Neutrophil (primary cell): ENCODE measurements around the gene KANSL1.

Source experiments
- H3K27ac ChIP-seq: fragments of 200-600 bp; sonication (generic); 2 replicates; pipeline ENCODE4 v1.5.1; 2016; ENCODE audit warnings: mild to moderate bottlenecking, moderate library complexity
- H3K27me3 ChIP-seq: fragments of 200-600 bp; sonication (generic); 2 replicates; pipeline ENCODE4 v1.6.0; 2016; ENCODE audit warnings: mild to moderate bottlenecking
- H3K36me3 ChIP-seq: fragments of 200-600 bp; sonication (generic); 2 replicates; pipeline ENCODE4 v1.5.1; 2017
- H3K4me1 ChIP-seq, 2 experiments: fragments of 200-600 bp in 1 of 2; sonication (generic) in 1 of 2; 1 replicate in 1 of 2; 2 replicates in 1 of 2; pipeline versions ENCODE4 v1.5.1 to v1.6.1; 2013 to 2016; ENCODE audit warnings: low read depth in 1 of 2, low read length in 1 of 2, mild to moderate bottlenecking in 1 of 2, moderate library complexity in 1 of 2; ENCODE audit not compliant: control insufficient read depth in 1 of 2, insufficient read depth in 1 of 2
- H3K4me3 ChIP-seq, 2 experiments: fragments of 200-600 bp in 1 of 2; sonication (generic) in 1 of 2; 1 replicate in 1 of 2; 2 replicates in 1 of 2; pipeline ENCODE4 v1.5.1; 2013 to 2016; ENCODE audit warnings: low read depth in 1 of 2, low read length in 1 of 2, mild to moderate bottlenecking in 1 of 2, moderate library complexity in 1 of 2
- H3K9me3 ChIP-seq: fragments of 200-600 bp; sonication (generic); 2 replicates; pipeline ENCODE4 v1.5.1; 2016
- TF ChIP-seq, protein P1 (sequence below): fragments of 200-600 bp; sonication (generic); IDR thresholded peaks from 2 replicates; pipeline ENCODE4 v1.5.1; 2016; ENCODE audit warnings: antibody characterized with exemption

KANSL1 gene

DNA sequence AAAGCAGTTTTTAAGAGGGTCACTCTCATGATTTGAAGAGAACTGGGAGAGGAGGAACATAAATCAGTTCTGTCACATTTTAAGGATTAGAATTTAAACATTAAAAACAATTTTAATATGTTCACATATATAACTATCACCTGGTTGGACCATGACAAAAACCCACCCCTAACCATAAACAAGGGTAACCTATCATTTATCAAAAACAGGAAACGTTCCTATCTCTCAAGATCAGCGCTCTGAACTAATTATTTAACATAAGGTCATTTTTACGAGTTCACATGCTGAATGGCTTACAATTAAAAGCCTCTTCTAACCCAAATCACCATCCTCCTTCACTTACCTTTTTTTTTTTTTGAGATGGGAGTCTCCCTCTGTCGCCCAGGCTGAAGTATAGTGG, 45.0 kb downstream of the KANSL1 start:
- Histone ChIP-seq H3K27ac (peak overlapping the region; percentile 12), H3K4me1 (peaks cover 0 to 15% of the 10 kb centered on the region in 2 experiments), H3K36me3 (peaks cover 5% of the 10 kb centered on the region), H3K4me3 (no peak overlapping the region), H3K9me3 (no peaks in the 10 kb centered on the region), H3K27me3 (no peaks in the 10 kb centered on the region)
- TF ChIP-seq, protein P1, sequence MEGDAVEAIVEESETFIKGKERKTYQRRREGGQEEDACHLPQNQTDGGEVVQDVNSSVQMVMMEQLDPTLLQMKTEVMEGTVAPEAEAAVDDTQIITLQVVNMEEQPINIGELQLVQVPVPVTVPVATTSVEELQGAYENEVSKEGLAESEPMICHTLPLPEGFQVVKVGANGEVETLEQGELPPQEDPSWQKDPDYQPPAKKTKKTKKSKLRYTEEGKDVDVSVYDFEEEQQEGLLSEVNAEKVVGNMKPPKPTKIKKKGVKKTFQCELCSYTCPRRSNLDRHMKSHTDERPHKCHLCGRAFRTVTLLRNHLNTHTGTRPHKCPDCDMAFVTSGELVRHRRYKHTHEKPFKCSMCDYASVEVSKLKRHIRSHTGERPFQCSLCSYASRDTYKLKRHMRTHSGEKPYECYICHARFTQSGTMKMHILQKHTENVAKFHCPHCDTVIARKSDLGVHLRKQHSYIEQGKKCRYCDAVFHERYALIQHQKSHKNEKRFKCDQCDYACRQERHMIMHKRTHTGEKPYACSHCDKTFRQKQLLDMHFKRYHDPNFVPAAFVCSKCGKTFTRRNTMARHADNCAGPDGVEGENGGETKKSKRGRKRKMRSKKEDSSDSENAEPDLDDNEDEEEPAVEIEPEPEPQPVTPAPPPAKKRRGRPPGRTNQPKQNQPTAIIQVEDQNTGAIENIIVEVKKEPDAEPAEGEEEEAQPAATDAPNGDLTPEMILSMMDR = no peak

GRCh38 chr17:46147296-46147695, 45.9 kb downstream of the KANSL1 start:
- Histone ChIP-seq H3K36me3 (peaks cover 5% of the 10 kb centered on the region), H3K27ac (peak overlapping the region; percentile 12), H3K27me3 (no peaks in the 10 kb centered on the region), H3K4me1 (peaks cover 0 to 15% of the 10 kb centered on the region in 2 experiments), H3K9me3 (no peaks in the 10 kb centered on the region), H3K4me3 (no peak overlapping the region)
- TF ChIP-seq, protein P1 = no peak

DNA sequence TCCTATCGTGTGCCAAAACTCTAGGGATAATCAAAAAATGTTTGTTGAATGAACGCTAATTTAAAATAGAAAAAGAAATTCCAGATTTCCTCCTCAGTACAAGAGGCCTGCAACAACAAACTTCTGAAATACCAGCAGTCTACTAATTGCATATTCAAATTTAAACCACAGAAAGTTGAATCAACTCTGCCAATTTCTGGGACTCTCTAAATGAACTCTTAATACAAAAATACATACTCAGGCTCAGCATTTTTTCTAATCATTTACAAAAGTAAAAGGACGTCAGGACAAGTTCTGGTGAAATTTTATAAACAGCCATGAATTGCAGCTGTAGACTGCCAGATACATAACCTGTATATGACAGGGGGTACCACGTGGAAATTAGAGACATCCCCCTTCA, 49.0 kb downstream of the KANSL1 start:
- Histone ChIP-seq H3K9me3 (no peaks in the 10 kb centered on the region), H3K27ac (peak overlapping the region; percentile 16), H3K27me3 (no peaks in the 10 kb centered on the region), H3K4me1 (peaks cover 27 to 37% of the 10 kb centered on the region in 2 experiments), H3K4me3 (no peak overlapping the region), H3K36me3 (peaks cover 5% of the 10 kb centered on the region)
- TF ChIP-seq, protein P1 = no peak

DNA sequence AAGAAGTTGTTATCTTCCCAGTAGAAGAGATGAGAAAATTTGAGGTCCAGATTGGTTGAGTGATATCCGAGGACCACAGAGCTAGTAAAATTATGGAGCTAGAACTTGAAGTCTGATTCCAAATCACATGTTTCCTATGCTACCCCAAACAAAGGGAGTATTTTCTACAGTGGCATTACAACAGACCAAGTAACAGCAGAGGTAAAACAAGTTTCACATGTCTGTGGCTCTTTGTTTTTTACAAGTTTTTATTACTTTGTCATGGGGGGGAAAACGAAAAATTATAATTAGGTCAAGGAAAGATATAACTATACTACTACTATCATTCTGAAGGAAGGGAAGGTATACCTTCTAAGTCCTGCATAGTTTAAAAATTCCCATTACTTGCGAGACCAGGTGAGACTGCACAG, 49.4 kb downstream of the KANSL1 start:
- TF ChIP-seq, protein P1 = no peak
- Histone ChIP-seq H3K9me3 (no peaks in the 10 kb centered on the region), H3K4me1 (peaks cover 27 to 38% of the 10 kb centered on the region in 2 experiments), H3K4me3 (no peak overlapping the region), H3K27ac (peak overlapping the region; percentile 16), H3K36me3 (peaks cover 5% of the 10 kb centered on the region), H3K27me3 (no peaks in the 10 kb centered on the region)

GRCh38 chr17:46141645-46142044, 51.6 kb downstream of the KANSL1 start:
- peaks cover 27 to 38% of the 10 kb centered on the region in 2 experiments for H3K4me1 ChIP-seq
- no peaks in the 10 kb centered on the region for H3K36me3 ChIP-seq
- TF ChIP-seq, protein P1 = no peak
- no peaks in the 10 kb centered on the region for H3K9me3 ChIP-seq
- H3K4me3 ChIP-seq = no peak overlapping the region
- H3K27ac ChIP-seq = peak overlapping the region; percentile 68
- no peaks in the 10 kb centered on the region for H3K27me3 ChIP-seq
